Liver (tissue), 9 donors: Measurements from ENCODE around the gene LSM4. TPM values are rescaled to one million over a fixed set of nuclear protein-coding genes. Genes with fewer than 3 reads are reported as not detected.

ENCODE experiments used
- DNase-seq: peaks from one replicate; pipeline ENCODE4 v3.0.0-alpha.2; 2017; ENCODE audit warnings: low spot score
- H3K27ac ChIP-seq, 2 donors: one replicate each; pipeline ENCODE4 v1.7.0; 2013; ENCODE audit warnings: inconsistent platforms in 2 of 2, low read length in 2 of 2, control low read depth in 1 of 2, low read depth in 1 of 2, mild to moderate bottlenecking in 1 of 2
- H3K27me3 ChIP-seq, 4 donors: one replicate each; pipeline versions ENCODE4 v1.6.1 to v1.7.0; 2013; ENCODE audit warnings: low read length in 3 of 4, inconsistent platforms in 1 of 4, mild to moderate bottlenecking in 1 of 4, moderate library complexity in 1 of 4; ENCODE audit not compliant: control insufficient read depth in 4 of 4, insufficient read depth in 4 of 4
- H3K36me3 ChIP-seq, 4 donors: one replicate each; pipeline versions ENCODE4 v1.6.1 to v1.7.0; 2013; ENCODE audit warnings: low read length in 3 of 4, mild to moderate bottlenecking in 3 of 4, low read depth in 1 of 4, moderate library complexity in 1 of 4; ENCODE audit not compliant: control insufficient read depth in 4 of 4, insufficient read depth in 3 of 4
- H3K4me1 ChIP-seq, 4 donors: one replicate each; pipeline versions ENCODE4 v1.6.1 to v1.7.0; 2013; ENCODE audit warnings: low read length in 3 of 4, mild to moderate bottlenecking in 3 of 4, moderate library complexity in 1 of 4; ENCODE audit not compliant: control insufficient read depth in 4 of 4, insufficient read depth in 4 of 4
- H3K4me3 ChIP-seq, 3 donors: one replicate each; pipeline versions ENCODE4 v1.6.1 to v1.7.0; 2013; ENCODE audit warnings: low read length in 3 of 3, control low read depth in 1 of 3, low read depth in 1 of 3, mild to moderate bottlenecking in 1 of 3
- H3K9ac ChIP-seq, 2 donors: one replicate each; pipeline ENCODE4 v1.7.0; 2013; ENCODE audit warnings: low read length in 2 of 2, mild to moderate bottlenecking in 2 of 2, moderate library complexity in 2 of 2, control low read depth in 1 of 2, low read depth in 1 of 2
- H3K9me3 ChIP-seq, 4 donors: one replicate each; pipeline versions ENCODE4 v1.6.1 to v1.7.0; 2013; ENCODE audit warnings: low read length in 3 of 4; ENCODE audit not compliant: control insufficient read depth in 4 of 4
- ATF3 ChIP-seq: IDR thresholded peaks from 2 replicates; pipeline ENCODE4 v1.6.1; 2016; ENCODE audit warnings: antibody characterized with exemption
- CTCF ChIP-seq: fragments of 150-350 bp; IDR thresholded peaks from 2 replicates; pipeline ENCODE4 v1.5.1; 2017; ENCODE audit warnings: improper control_type of control experiment, low read depth, low read length; ENCODE audit not compliant: missing input control
- EGR1 ChIP-seq, 2 donors: IDR thresholded peaks; 2 replicates each; pipeline ENCODE4 v1.6.1; 2016 to 2018; ENCODE audit warnings: antibody characterized with exemption in 2 of 2, low read depth in 2 of 2
- FOXA1 ChIP-seq: IDR thresholded peaks from 2 replicates; pipeline ENCODE4 v1.6.1; 2016; ENCODE audit warnings: antibody characterized with exemption
- FOXA2 ChIP-seq: IDR thresholded peaks from 2 replicates; pipeline ENCODE4 v1.6.1; 2016; ENCODE audit warnings: antibody characterized with exemption
- GABPA ChIP-seq, 2 donors: IDR thresholded peaks in 1 of 2; conservative IDR thresholded peaks in 1 of 2; 2 replicates each; pipeline ENCODE4 v1.6.1; 2016; ENCODE audit warnings: antibody characterized with exemption in 2 of 2, mild to moderate bottlenecking in 1 of 2, moderate library complexity in 1 of 2
- HNF4A ChIP-seq, 2 donors: conservative IDR thresholded peaks; 2 replicates each; pipeline ENCODE4 v1.6.1; 2016; ENCODE audit warnings: antibody characterized with exemption in 2 of 2, mild to moderate bottlenecking in 2 of 2
- HNF4G ChIP-seq: IDR thresholded peaks from 2 replicates; pipeline ENCODE4 v1.6.1; 2016; ENCODE audit warnings: antibody characterized with exemption
- JUND ChIP-seq, 2 donors: IDR thresholded peaks; 2 replicates each; pipeline ENCODE4 v1.6.1; 2016; ENCODE audit warnings: antibody characterized with exemption in 2 of 2
- MAX ChIP-seq: IDR thresholded peaks from 2 replicates; pipeline ENCODE4 v1.6.1; 2016; ENCODE audit warnings: antibody characterized with exemption
- NR2F2 ChIP-seq: IDR thresholded peaks from 2 replicates; pipeline ENCODE4 v1.6.1; 2016; ENCODE audit warnings: antibody characterized with exemption
- RAD21 ChIP-seq, 2 donors: IDR thresholded peaks; 2 replicates each; pipeline ENCODE4 v1.6.1; 2016; ENCODE audit warnings: antibody characterized with exemption in 2 of 2, mild to moderate bottlenecking in 2 of 2
- REST ChIP-seq: IDR thresholded peaks from 2 replicates; pipeline ENCODE4 v1.6.1; 2016; ENCODE audit warnings: antibody characterized with exemption, mild to moderate bottlenecking
- RXRA ChIP-seq, 2 donors: IDR thresholded peaks; 2 replicates each; pipeline ENCODE4 v1.6.1; 2017 to 2018; ENCODE audit warnings: antibody characterized with exemption in 2 of 2, mild to moderate bottlenecking in 1 of 2
- SP1 ChIP-seq: IDR thresholded peaks from 2 replicates; pipeline ENCODE4 v1.6.1; 2018; ENCODE audit warnings: antibody characterized with exemption, mild to moderate bottlenecking
- TAF1 ChIP-seq: conservative IDR thresholded peaks from 2 replicates; pipeline ENCODE4 v1.6.1; 2016; ENCODE audit warnings: antibody characterized with exemption, mild to moderate bottlenecking
- YY1 ChIP-seq: IDR thresholded peaks from 2 replicates; pipeline ENCODE4 v1.6.1; 2016; ENCODE audit warnings: antibody characterized with exemption, mild to moderate bottlenecking
- ZBTB33 ChIP-seq: IDR thresholded peaks from 2 replicates; pipeline ENCODE4 v1.6.1; 2016; ENCODE audit warnings: antibody characterized with exemption
- WGBS: extraction: QIAGEN DNeasy Blood & Tissue Kit; methylation state at CpG from one replicate; pipeline ENCODE4 v1.1.7; 2013; 5-methylcytosine and 5-hydroxymethylcytosine counted together
- polyA plus RNA-seq, 2 donors: library from polyadenylated mRNA; stranded (reverse) in 1 of 2; unstranded in 1 of 2; fragments of 200-250 nt in 1 of 2; fragments of >200 nt in 1 of 2; fragmentation: Nextera tagmentation in 1 of 2; extraction: Ambion mirVana in 1 of 2; gene quantifications; one replicate each; pipeline versions ENCODE4 v1.2.1 to v1.2.3, GENCODE V29; 2013 to 2015
- total RNA-seq, 2 donors: library from RNA; depleted of rRNA; stranded (reverse); fragments of >200 nt; gene quantifications; one replicate each; pipeline ENCODE4 v1.2.3, GENCODE V29; 2014
- donor health status: healthy.
- donor health status: healthy.
- donor health status: healthy.
- donor health status: healthy.
- donor health status: healthy.

Gene LSM4
- total and polyA plus RNA-seq, 4 donors, result 42.4 to 100 (median 75.1) TPM

- TF ChIP-seq SP1 (peak; percentile 78), RAD21 (IDR thresholded peaks at IDR 0.05) (peak; percentile 31 to 45), CTCF (peak; percentile 10), RXRA (IDR thresholded peaks at IDR 0.05) (peak; percentile 85 to 87), NR2F2 (peak; percentile 78), ATF3 (peak; percentile 98), HNF4A (conservative IDR thresholded peaks at IDR 0.05) (peak; percentile 79 to 89), FOXA2 (no peak), HNF4G (peak; percentile 78), GABPA (IDR thresholded peaks at IDR 0.05 in 1 of 2, conservative IDR thresholded peaks at IDR 0.05 in 1 of 2) (peak in 1 of 2 donors; percentile 37), REST (peak; percentile 38), TAF1 (no peak), MAX (peak; percentile 67), YY1 (peak; percentile 62), JUND (IDR thresholded peaks at IDR 0.05) (peak; percentile 99 to 100), EGR1 (IDR thresholded peaks at IDR 0.05; ENCODE audit: low read depth in 2 of 2) (no peak), FOXA1 (no peak), ZBTB33 (no peak)
- H3K27me3 ChIP-seq, result no peaks in the 10 kb centered on the region
- peak overlapping the region; percentile 80 to 85 for H3K27ac ChIP-seq
- WGBS, result 23% methylated on average over 13 of the region's 13 CpGs
- no peak overlapping the region for H3K4me3 ChIP-seq
- no peak for DNase-seq
- H3K4me1 ChIP-seq, result peaks cover 9 to 40% (median 35%) of the 10 kb centered on the region in 4 donors
- no peak overlapping the region for H3K9ac ChIP-seq
- peaks cover 0 to 4% (median 1%) of the 10 kb centered on the region in 4 donors for H3K36me3 ChIP-seq
- H3K9me3 ChIP-seq, result no peaks in the 10 kb centered on the region
Measured at GRCh38 chr19:18274781-18275356, 48.0 kb downstream of the LSM4 start.
